Prostate gland (tissue), 2 donors: ENCODE results near the gene JAG2. TPM values are rescaled to one million over a fixed set of nuclear protein-coding genes. Genes with fewer than 3 reads are reported as not detected.

Experiments used
- DNase-seq: peaks from one replicate; pipeline ENCODE4 v3.0.0-alpha.2; 2019; ENCODE audit warnings: low spot score
- H3K27ac ChIP-seq, 2 donors: fragments of 200-600 bp; sonication (generic); 2 replicates each; pipeline ENCODE4 v1.5.1; 2017 to 2019
- H3K27me3 ChIP-seq: fragments of 200-600 bp; sonication (generic); replicated peaks from 2 replicates; pipeline ENCODE4 v1.5.1; 2019; ENCODE audit not compliant: insufficient read depth
- H3K36me3 ChIP-seq, 2 donors: fragments of 200-600 bp; sonication (generic); 1 replicate in 1 of 2; 2 replicates in 1 of 2; pipeline versions ENCODE4 v1.5.1 to v1.8.1; 2017 to 2019
- H3K4me1 ChIP-seq: fragments of 200-600 bp; sonication (generic); replicated peaks from 2 replicates; pipeline ENCODE4 v1.5.1; 2019
- H3K4me3 ChIP-seq, 2 donors: fragments of 200-600 bp; sonication (generic); 2 replicates each; pipeline ENCODE4 v1.5.1; 2017 to 2019
- H3K9me3 ChIP-seq: fragments of 200-600 bp; sonication (generic); 2 replicates; pipeline ENCODE4 v1.5.1; 2017
- CTCF ChIP-seq, 4 experiments: fragments of 200-600 bp in 2 of 4; fragments of 450-650 bp in 2 of 4; sonication (generic) in 2 of 4; IDR thresholded peaks; 1 replicate in 3 of 4; 2 replicates in 1 of 4; pipeline ENCODE4 v1.5.1; 2016 to 2019; ENCODE audit warnings: antibody characterized with exemption in 4 of 4, mild to moderate bottlenecking in 2 of 4, moderate library complexity in 2 of 4
- POLR2A ChIP-seq: fragments of 450-650 bp; IDR thresholded peaks from one replicate; pipeline ENCODE4 v1.6.1; 2016; ENCODE audit warnings: antibody characterized with exemption, mild to moderate bottlenecking
- POLR2AphosphoS5 ChIP-seq: sonication (generic); formaldehyde crosslinking; IDR thresholded peaks from one replicate; pipeline ENCODE4 v1.6.1; 2017; ENCODE audit warnings: antibody characterized with exemption
- WGBS: methylation state at CpG from one replicate; pipeline ENCODE4 v1.1.5; 2018; 5-methylcytosine and 5-hydroxymethylcytosine counted together
- intact Hi-C: fragments of 100-400 bp; cut with DNase I; formaldehyde crosslinking; loops from one replicate; pipeline ENCODE4 v1.14.2; 2022
- total RNA-seq, 2 donors: library from RNA; depleted of rRNA; stranded (reverse); fragments of >200 nt; gene quantifications; one replicate each; pipeline ENCODE4 v1.1.0, GENCODE V29; 2016

JAG2 gene
- total RNA-seq, 2 donors from 2014 or later, result 26.8 to 30.5 TPM

DNA sequence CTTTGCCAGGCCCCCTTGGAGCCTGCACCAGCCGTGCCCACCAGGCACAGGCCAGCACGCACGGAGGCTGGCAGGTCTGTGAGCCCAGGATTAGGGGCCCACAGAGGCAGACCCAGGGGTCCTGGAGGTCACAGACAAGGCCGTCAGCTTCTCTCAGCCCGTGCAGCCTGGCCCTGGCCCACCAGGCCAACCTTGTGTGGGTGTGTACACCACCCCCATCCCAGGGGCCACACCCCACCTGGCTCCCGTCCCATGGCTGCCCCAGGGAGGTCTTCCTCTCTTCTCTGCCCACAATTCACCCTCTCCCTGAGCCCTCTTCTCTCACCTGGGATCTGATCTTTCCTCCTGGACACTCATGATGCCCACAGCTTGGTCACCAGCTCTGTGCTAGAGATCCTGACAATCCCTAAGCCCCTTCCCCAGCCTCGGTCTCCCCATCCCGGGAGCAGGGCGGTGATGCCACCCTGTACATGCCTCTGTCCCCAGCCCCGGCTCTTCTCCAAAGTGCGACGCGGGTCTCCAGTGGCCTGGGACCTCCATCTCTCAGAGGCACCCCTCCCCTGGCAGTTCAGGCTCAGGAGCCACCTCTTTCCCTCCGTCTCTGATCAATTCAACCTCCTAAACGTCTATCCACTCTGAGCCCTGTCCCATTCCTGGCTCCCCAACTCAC is 72.2 kb downstream of the JAG2 start:
- 89% methylated on average over 12 of the region's 15 CpGs for WGBS
- DNase-seq, result no peak
- no peaks in the 10 kb centered on the region for H3K27me3 ChIP-seq
- TF ChIP-seq CTCF (IDR thresholded peaks at IDR 0.05) (no peak), POLR2A (no peak), POLR2AphosphoS5 (no peak)
- intact Hi-C loops, result loop anchor here (10.0 kb wide), 2 partner anchors 108 to 188 kb away; no protein-coding TSS in a partner anchor
- no peak overlapping the region for H3K4me3 ChIP-seq
- no peaks in the 10 kb centered on the region for H3K36me3 ChIP-seq
- H3K4me1 ChIP-seq, result peaks cover 16% of the 10 kb centered on the region
- H3K9me3 ChIP-seq, result no peaks in the 10 kb centered on the region
- peak overlapping the region in 1 of 2 donors; percentile 37 for H3K27ac ChIP-seq

GRCh38 chr14:105095236-105095805 is 73.3 kb downstream of the JAG2 start:
- H3K4me3 ChIP-seq, result no peak overlapping the region
- DNase-seq, result no peak
- H3K36me3 ChIP-seq, result no peaks in the 10 kb centered on the region
- TF ChIP-seq POLR2A, result no peak
- no peak for TF ChIP-seq POLR2AphosphoS5
- TF ChIP-seq CTCF (IDR thresholded peaks at IDR 0.05), result no peak
- no peak overlapping the region for H3K27ac ChIP-seq
- 96% methylated on average over 7 of the region's 7 CpGs for WGBS
- no peaks in the 10 kb centered on the region for H3K9me3 ChIP-seq
- intact Hi-C loops, result loop anchor here (10.0 kb wide), 2 partner anchors 109 to 189 kb away; no protein-coding TSS in a partner anchor
- no peaks in the 10 kb centered on the region for H3K27me3 ChIP-seq
- H3K4me1 ChIP-seq, result peaks cover 21% of the 10 kb centered on the region

DNA sequence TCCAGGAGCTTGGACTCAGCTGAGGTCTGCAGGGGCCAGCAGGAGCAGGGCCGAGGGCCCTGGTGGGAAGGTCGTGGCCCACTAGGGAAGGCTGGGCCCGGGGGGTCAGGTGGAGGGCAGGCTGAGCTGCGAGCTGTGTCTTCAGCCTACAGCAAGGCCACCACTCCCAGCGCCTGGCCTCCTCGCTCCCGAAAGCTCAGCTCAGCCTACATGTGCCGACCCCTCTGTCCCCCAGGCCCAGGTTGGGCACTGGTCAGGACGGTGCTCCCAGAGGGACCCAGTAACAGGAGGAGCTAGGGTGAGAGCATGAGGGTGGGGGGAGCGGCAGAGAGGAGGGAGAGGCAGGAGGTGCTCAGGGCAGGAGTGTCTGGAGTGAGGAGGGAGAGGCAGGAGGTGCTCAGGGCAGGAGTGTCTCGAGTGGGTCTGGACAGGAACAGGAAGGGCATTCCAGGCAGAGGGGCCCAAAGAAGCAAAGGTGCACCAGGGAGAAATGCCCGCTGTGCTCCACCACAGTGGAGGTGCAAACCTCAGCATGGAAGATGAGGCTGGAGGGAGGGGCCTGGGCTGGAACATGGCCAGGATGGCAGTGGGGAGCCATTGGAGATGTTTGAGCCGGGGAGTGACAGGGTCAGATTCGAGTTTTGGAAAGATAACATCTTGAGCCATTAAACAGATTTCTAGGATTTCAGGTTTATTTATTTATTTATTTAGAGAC is 74.2 kb downstream of the JAG2 start:
- Histone ChIP-seq H3K27me3 (no peaks in the 10 kb centered on the region), H3K4me1 (peaks cover 21% of the 10 kb centered on the region), H3K4me3 (peak overlapping the region; percentile 63 to 71), H3K36me3 (no peaks in the 10 kb centered on the region), H3K27ac (peak overlapping the region; percentile 83 to 93), H3K9me3 (no peaks in the 10 kb centered on the region)
- no peak for DNase-seq
- no peak for TF ChIP-seq POLR2A
- WGBS, result 58% methylated on average over 13 of the region's 14 CpGs
- intact Hi-C loops, result loop anchor here (5.0 to 10.0 kb wide), 3 partner anchors 110 to 258 kb away; no protein-coding TSS in a partner anchor

GRCh38 chr14:105093431-105094192 is 75.0 kb downstream of the JAG2 start:
- WGBS, result under 1% methylated on average over 40 of the region's 76 CpGs
- no peaks in the 10 kb centered on the region for H3K36me3 ChIP-seq
- TF ChIP-seq POLR2A (peak; percentile 52), POLR2AphosphoS5 (peak; percentile 72), CTCF (IDR thresholded peaks at IDR 0.05) (peak; percentile 11 to 75 (median 48))
- peak overlapping the region; percentile 63 to 71 for H3K4me3 ChIP-seq
- DNase-seq, result peak; percentile 83
- peak overlapping the region; percentile 83 to 93 for H3K27ac ChIP-seq
- H3K27me3 ChIP-seq, result no peaks in the 10 kb centered on the region
- H3K4me1 ChIP-seq, result peaks cover 24% of the 10 kb centered on the region
- H3K9me3 ChIP-seq, result no peaks in the 10 kb centered on the region
- intact Hi-C loops, result loop anchor here (5.0 to 10.0 kb wide), 3 partner anchors 111 to 259 kb away; no protein-coding TSS in a partner anchor
